Measurements from ENCODE around the gene SERBP1.
A peak's percentile ranks its signal among the peaks of the same experiment; 100 is the strongest.
"Not testable (repeated sequence)": the region's sequence is repeated elsewhere in the genome, so short reads cannot be mapped to it uniquely, and the experiment has no call there.

SERBP1 gene

GRCh38 chr1:67439277-67440029, 9.3 kb upstream of the SERBP1 start:
- DNase-seq: no peak

GRCh38 chr1:67437961-67438360, 7.8 kb upstream of the SERBP1 start:
- DNase-seq: no peak

DNA sequence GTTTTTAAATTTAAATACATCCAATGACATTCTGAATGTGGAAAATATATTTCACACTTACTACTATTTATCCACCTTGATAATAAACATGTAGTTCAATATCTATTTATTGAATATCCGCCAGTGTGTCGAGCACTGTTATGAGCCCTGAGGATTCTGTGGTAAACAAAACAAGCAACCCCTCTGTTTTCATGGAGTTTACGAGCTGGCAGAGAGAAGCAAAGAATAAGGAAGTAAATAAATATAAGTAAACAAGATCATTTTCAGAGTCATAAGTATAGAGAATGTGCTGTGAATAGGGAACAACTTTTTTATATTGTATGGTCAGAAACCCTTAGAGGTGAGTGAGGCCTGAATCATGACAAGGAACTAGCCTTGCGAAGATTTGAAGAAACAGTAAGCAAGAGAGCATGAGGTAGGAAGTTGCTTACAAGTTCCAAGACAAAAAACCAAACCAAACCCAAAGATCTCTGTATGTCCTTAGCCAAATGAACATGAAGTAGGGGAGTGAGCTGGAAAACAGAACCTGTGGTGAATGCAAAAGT, 6.4 kb upstream of the SERBP1 start:
- DNase-seq: peak; percentile 6

DNA sequence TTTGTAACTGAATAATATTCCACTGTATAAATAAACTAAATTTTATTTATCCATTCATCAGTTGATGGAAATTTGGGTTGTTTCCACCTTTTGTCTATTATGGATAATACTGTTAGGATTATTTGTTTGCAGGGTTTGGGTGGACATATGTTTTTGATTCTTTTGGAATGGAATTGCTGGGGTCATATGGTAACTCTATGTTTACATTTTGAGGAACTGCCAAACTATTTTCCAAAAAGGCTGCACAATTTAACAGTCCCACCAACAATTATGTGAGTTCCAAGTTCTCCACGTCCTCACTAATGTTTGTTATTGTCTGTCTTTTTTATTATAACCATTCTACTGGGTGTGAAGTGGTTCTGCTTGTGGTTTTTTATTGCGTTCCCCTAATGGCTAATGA, 4.3 kb upstream of the SERBP1 start:
- DNase-seq: no peak

DNA sequence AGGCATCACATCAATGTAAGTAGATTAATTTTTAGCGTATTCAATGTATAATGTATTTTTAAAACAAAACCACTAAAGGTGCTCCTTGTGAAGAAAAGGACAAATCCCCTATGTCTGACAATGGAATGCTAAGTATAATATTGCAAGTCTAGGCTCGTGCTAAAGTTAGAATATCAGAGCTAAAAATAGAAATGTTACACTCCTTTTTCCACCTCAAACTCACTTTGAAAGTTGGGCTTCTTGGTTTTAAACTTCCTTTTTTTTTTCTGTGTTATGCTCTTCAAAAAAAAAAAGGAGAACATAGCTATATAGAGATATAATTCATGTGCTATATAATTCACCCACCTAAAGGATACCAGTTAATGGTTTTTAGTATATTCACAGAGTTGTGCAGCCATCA, 3.6 kb upstream of the SERBP1 start:
- DNase-seq: no peak

DNA sequence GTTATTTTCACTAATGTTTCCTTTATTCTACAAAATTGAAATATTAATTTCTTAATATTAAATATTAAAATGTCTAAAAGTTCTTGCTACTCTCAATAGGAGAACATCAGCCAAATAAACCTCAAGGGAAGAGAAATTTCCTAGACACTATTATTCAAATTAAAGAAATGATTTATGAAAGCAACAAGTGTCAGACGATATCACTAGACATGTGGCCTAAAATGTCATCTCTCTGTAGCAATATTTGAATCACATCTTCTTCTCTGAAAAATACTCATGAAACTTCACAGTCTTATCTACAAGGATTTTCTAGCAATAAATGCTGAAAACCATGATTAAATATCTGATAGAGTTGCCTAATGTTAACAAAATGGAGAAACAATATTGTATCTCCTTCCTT, 2.5 kb upstream of the SERBP1 start:
- no peak for DNase-seq

DNA sequence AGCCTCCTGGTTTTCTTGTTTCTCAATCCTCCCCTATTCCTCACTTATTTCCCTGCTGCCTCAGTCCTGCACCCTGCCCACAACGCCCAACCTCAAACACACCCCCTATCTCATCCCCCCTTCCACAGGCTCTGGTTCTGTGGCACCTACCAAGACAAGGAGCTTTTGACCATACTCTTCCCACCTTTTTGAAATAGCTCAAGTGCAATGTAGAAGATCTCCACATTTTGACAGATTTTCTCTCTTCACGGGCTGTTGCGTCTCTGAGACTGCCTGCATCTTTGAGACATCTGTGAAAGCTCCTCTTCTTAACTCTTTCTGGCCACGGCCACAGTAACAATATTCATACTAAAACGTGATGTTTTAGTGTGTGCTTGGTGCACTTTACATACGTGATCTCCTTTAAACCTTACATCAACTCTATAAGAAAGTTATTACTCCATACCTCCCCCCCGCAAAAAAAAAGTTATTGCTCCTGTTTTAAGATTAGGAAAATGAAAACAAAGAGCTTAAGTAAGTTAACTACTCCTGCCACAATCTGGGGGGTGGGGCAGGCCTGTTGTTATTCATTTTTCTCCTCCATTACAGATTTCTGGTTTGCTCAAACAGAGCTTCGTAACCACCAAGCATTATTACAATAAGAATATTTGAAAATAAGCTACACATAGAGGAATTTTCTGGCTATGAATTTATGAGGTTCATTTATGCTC, 1.8 kb upstream of the SERBP1 start:
- DNase-seq: no peak

- no peak for DNase-seq
Measured at GRCh38 chr1:67431156-67431765, 1.1 kb upstream of the SERBP1 start.

DNA sequence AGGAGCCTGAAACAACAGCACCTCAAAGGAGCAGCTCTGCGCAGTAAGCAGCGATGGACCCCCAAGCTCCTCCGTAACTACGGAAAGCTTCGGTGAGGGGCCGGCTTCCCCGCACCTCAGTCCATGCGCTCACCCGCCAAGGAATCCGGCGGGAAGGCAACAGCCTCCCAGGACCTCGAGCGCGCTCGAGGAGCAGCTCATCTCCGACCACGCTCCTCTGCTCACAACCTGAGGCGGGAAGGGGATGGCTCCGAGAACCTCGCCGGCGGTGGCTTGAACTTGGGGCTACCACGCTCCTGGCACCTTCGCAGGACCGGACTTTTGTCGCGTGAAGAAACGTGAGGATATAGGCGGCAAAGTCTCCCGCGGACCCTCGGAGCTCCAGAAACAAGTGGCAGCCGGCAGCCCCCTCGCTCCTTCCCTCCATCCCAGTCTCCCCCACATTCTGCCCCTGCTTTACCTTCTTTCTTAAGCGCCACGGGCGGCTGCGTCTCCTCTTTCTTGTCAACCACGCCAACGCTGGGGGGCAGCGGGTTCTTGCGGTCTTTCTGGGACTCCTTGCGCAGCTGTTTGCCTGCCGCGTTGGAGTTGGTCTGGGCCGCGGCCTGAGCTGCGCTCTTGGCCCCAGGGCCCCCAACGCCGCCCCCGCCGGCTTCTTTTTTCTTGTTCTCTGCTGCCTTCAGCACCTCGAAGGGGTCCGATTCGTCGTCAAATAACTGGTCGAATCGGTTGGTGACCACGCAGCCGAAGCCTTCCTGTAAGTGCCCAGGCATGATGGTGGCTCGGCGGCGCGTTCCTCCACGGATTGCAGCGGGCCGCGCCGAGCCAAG, 459 bp downstream of the SERBP1 start:
- peak; percentile 39 for DNase-seq

DNA sequence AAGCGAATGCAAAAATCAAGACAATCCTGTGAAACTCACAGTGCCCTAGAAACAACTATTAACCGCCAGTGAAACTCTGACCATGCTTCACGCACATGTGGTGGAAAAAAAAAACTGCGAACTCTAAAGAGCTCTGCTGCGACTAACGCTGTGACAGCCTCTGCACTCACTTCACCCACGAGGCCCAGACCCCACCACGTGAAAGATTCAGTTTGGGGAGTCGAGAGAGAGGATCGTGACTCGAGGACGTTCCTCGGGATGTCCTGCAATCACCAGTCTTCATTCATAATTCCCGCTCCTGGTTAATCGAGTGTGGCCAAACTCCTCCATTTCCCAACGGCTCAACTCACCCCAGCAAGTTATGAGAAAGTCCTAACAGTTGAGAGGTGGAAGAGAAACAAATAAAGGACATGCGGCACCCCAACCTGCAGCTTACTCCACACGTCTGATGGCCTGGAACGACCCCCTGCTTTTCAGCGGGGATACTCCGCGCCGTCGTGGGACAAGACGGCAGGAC, 1.1 kb downstream of the SERBP1 start:
- DNase-seq: peak; percentile 15

- DNase-seq: no peak
Measured at GRCh38 chr1:67427947-67428346, 2.3 kb downstream of the SERBP1 start.

GRCh38 chr1:67427465-67427864, 2.7 kb downstream of the SERBP1 start:
- DNase-seq: no peak

DNA sequence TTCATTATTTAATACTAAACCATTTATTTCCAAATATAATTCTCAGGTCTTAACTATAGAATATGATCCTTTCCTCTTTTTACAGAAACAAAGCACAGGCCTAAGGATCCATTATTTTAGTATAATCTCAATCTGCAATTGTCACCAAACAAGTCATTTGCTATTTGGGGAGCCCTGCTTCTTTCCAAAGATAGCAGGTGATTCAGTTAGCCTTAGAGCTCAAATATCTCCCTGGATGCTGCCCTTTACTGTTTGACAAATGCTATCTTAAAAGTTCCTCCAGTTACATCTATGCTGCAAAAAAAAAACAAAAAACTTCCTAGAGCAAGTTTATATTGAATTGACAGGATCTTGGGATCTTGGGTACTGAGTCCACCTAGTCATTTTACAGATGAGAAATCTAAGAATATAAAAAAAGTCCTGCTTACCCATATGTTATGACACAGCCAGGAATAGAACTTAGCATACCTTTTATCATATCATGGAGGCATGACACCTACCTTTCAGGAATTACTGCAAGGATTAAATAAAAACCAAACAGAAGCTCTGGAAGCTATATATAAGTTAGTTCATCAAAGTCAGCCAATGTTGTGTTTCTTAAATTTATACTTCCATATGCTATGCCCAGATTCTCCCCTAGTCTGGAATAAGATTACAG, 9.2 kb downstream of the SERBP1 start:
- no peak for DNase-seq

- no peak for DNase-seq
Measured at GRCh38 chr1:67418839-67419586, 11.2 kb downstream of the SERBP1 start.

- DNase-seq: not testable (repeated sequence)
Measured at GRCh38 chr1:67417733-67418132, 12.5 kb downstream of the SERBP1 start.

DNA sequence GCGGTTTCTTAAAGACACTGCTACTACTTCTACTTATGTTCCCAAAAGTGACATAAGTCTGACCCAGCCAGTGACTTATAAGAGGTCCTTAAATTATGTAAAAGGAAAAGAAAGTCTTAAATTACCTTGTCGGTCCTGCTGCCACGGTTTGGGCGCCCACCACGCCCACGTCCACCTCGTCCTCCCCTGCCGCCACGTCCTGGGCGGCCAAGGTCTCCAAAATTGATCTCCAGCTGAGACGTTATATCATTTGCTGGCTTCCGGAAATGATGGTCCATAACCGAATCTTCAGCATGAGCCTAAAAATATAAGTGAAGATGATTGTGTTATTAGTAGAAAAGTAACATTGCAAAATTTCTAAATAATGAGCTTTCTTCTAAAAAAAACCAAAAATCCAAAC, 15.2 kb downstream of the SERBP1 start:
- DNase-seq: no peak

DNA sequence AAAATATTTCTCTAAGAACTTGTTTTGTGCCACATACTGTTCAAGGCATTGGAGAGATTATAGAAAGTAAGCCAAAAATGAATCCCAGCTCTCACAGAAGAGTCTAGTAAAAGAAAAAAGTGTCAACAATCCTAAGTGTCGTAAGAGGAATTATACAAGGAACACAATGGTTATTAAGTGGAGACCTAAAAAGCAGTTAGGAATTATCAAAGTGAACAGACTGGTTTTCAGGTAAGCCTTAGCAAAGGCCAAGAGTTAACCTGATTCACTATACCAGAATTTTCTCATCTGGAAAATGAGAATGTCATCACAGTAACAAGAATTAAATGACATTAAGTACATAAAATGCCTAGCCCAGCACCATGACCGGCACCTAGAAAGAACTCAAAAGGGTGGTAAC, 15.6 kb downstream of the SERBP1 start:
- DNase-seq: no peak

DNA sequence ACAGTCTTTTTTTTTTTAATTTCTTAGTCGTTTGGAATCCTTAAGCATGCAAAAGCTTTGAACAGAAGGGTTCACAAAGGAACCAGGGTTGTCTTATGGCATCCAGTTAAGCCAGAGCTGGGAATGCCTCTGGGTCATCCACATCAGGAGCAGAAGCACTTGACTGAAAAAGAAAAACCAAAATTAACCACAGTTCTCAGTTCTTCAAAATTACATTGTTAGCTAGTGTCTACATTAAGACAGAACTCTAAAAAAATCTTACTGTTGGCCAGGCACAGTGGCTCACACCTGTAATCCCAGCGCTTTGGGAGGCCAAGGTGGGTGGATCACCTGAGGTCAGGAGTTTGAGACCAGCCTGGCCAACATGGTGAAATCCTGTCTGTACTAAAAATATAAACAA, 17.1 kb downstream of the SERBP1 start:
- not testable (repeated sequence) for DNase-seq

DNA sequence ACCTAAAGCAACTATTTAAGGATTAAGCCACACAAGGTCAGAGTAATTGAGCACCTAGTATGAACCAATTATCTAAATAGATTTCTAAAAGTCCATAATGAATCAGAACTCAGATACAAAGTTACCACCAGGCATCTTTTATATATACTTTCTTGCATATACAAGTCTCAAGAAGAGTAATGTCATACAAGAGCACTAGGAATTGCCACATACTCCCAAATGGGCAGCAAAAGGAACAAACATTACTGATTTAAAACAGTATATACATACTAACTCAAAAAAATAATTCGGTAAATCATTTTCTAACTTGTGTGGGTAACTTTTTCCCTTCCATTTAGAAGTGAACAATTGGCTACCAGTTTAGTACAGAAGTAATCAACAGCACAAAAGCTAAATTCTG, 22.1 kb downstream of the SERBP1 start:
- DNase-seq: no peak

GRCh38 chr1:67407498-67407897, 22.7 kb downstream of the SERBP1 start:
- DNase-seq: no peak

DNA sequence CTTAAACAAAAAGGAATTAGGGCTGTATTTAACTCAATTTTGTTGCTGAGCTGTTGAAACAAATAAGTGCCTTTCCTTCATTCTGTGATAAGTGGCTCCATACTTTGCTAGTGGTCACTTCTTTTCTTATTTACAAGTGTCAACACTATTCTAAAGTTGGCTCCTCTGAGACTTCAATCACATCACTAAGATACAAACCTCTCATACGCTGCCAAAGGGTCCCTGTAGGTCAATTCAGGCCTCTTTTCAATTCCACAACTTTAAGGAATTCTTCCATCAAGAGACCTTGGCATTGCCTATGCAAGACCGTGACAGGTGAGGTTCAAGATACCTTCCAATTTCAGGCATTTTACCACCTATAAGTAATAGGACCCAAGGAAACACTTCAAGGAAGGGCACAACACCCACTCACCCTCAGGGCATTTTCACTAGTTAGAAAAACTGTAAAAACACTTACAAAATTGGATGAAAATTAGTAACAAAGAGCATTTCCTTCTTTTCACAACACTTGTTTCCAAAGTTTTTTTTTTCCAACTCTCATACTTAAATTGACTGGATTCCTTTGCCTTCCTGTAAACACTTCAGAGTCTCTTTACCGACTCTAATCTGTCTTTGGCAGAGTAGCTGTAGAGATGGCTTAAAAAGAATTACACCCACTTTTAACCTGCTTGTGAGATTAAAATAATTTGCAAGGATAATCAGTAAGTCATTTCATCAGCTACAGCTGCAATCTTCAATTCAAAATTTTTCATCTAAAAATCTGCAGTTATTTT, 24.5 kb downstream of the SERBP1 start:
- peak; percentile 30 for DNase-seq
